HepG2 (cell line): Measurements from ENCODE around the gene KMT2B. TPM values are rescaled to one million over a fixed set of nuclear protein-coding genes. Genes with fewer than 3 reads are reported as not detected.
A peak's percentile ranks its signal among the peaks of the same experiment; 100 is the strongest.

Experiments
- ADNP ChIP-seq: sonication (generic); formaldehyde crosslinking; IDR thresholded peaks from 2 replicates; pipeline ENCODE4 v1.4.0; 2020; ENCODE audit warnings: missing genetic modification reagents
- AKAP8 ChIP-seq: sonication (generic); formaldehyde crosslinking; IDR thresholded peaks from 2 replicates; pipeline ENCODE4 v1.5.1; 2020; ENCODE audit warnings: mild to moderate bottlenecking, missing genetic modification reagents
- ARID5B ChIP-seq: IDR thresholded peaks from 2 replicates; pipeline ENCODE4 v1.4.0; 2020; ENCODE audit warnings: mild to moderate bottlenecking, missing genetic modification reagents
- BHLHE40 ChIP-seq: IDR thresholded peaks from 2 replicates; pipeline ENCODE4 v1.6.1; 2011; ENCODE audit warnings: low read length, improper control_type of control experiment
- CBX5 ChIP-seq: sonication (generic); formaldehyde crosslinking; IDR thresholded peaks from 2 replicates; pipeline ENCODE4 v1.4.0; 2020; ENCODE audit warnings: missing genetic modification reagents, borderline replicate concordance
- HMG20B ChIP-seq: conservative IDR thresholded peaks from 2 replicates; pipeline ENCODE4 v1.6.1; 2016; ENCODE audit warnings: missing genetic modification reagents, missing compliant biosample characterization
- KDM1A ChIP-seq: IDR thresholded peaks from 2 replicates; pipeline ENCODE4 v1.6.1; 2016; ENCODE audit warnings: missing compliant biosample characterization
- MEF2D ChIP-seq: sonication (generic); formaldehyde crosslinking; IDR thresholded peaks from 2 replicates; pipeline ENCODE4 v1.5.1; 2020; ENCODE audit warnings: mild to moderate bottlenecking, missing genetic modification reagents
- NAIF1 ChIP-seq: sonication (generic); formaldehyde crosslinking; IDR thresholded peaks from 2 replicates; pipeline ENCODE4 v1.5.0; 2020; ENCODE audit warnings: mild to moderate bottlenecking, missing genetic modification reagents, borderline replicate concordance
- NPAS2 ChIP-seq: sonication (generic); formaldehyde crosslinking; IDR thresholded peaks from 2 replicates; pipeline ENCODE4 v1.8.0; 2022; ENCODE audit warnings: mild to moderate bottlenecking, missing genetic modification reagents, borderline replicate concordance
- NR0B2 ChIP-seq: sonication (generic); formaldehyde crosslinking; IDR thresholded peaks from 2 replicates; pipeline ENCODE4 v1.4.0; 2020; ENCODE audit warnings: mild to moderate bottlenecking, missing genetic modification reagents
- NR2F2 ChIP-seq: IDR thresholded peaks from 2 replicates; pipeline ENCODE4 v1.6.1; 2012; ENCODE audit warnings: low read depth, inconsistent platforms, borderline replicate concordance
- POLR2AphosphoS2 ChIP-seq: IDR thresholded peaks from 2 replicates; pipeline ENCODE4 v1.6.1; 2011; ENCODE audit warnings: low read depth, low read length, improper control_type of control experiment
- POLR2G ChIP-seq: fragments of 200-400 bp; formaldehyde crosslinking; IDR thresholded peaks from 2 replicates; pipeline ENCODE4 v1.6.1; 2018; ENCODE audit warnings: mild to moderate bottlenecking, low read depth, low read length, moderate library complexity
- RBFOX2 ChIP-seq: fragments of 200-400 bp; formaldehyde crosslinking; IDR thresholded peaks from 2 replicates; pipeline ENCODE4 v1.6.1; 2017; ENCODE audit warnings: low read depth, mild to moderate bottlenecking, low read length
- SNAI1 ChIP-seq: sonication (generic); formaldehyde crosslinking; IDR thresholded peaks from 2 replicates; pipeline ENCODE4 v1.5.0; 2020; ENCODE audit warnings: mild to moderate bottlenecking, missing genetic modification reagents, borderline replicate concordance
- SP4 ChIP-seq: sonication (generic); formaldehyde crosslinking; IDR thresholded peaks from 2 replicates; pipeline ENCODE4 v1.8.1; 2023; ENCODE audit warnings: mild to moderate bottlenecking, missing genetic modification reagents
- SP5 ChIP-seq: IDR thresholded peaks from 2 replicates; pipeline ENCODE4 v1.6.1; 2016; ENCODE audit warnings: low read depth, borderline replicate concordance
- TARDBP ChIP-seq: sonication (generic); formaldehyde crosslinking; IDR thresholded peaks from 2 replicates; pipeline ENCODE4 v1.8.0; 2022; ENCODE audit warnings: mild to moderate bottlenecking, missing genetic modification reagents
- TCF7L2 ChIP-seq: IDR thresholded peaks from 2 replicates; pipeline ENCODE4 v1.6.1; 2011; ENCODE audit warnings: mild to moderate bottlenecking, low read depth, low read length, moderate library complexity
- TOE1 ChIP-seq: sonication (generic); formaldehyde crosslinking; IDR thresholded peaks from 2 replicates; pipeline ENCODE4 v1.4.0; 2020; ENCODE audit warnings: mild to moderate bottlenecking, missing genetic modification reagents
- ZNF460 ChIP-seq: sonication (generic); formaldehyde crosslinking; IDR thresholded peaks from 2 replicates; pipeline ENCODE4 v1.5.1; 2020; ENCODE audit warnings: missing genetic modification reagents, mild to moderate bottlenecking, borderline replicate concordance
- ZNF503 ChIP-seq: sonication (generic); formaldehyde crosslinking; IDR thresholded peaks from 2 replicates; pipeline ENCODE4 v1.4.0; 2020; ENCODE audit warnings: missing genetic modification reagents
- ZNF530 ChIP-seq: sonication (generic); formaldehyde crosslinking; IDR thresholded peaks from 2 replicates; pipeline ENCODE4 v1.5.0; 2020; ENCODE audit warnings: low read depth, mild to moderate bottlenecking, missing genetic modification reagents
- ZNF589 ChIP-seq: sonication (generic); formaldehyde crosslinking; conservative IDR thresholded peaks from 2 replicates; pipeline ENCODE4 v1.8.0; 2022; ENCODE audit warnings: mild to moderate bottlenecking, moderate library complexity, missing genetic modification reagents
- ZNF605 ChIP-seq: sonication (generic); formaldehyde crosslinking; IDR thresholded peaks from 2 replicates; pipeline ENCODE4 v1.8.0; 2022; ENCODE audit warnings: mild to moderate bottlenecking, missing genetic modification reagents
- polyA plus RNA-seq, 8 experiments: library from polyadenylated mRNA; depleted of rRNA in 3 of 8; stranded (reverse) in 7 of 8; unstranded in 1 of 8; fragments of >200 nt; fragmentation: Illumina TruSeq in 4 of 8; extraction: Trizol in 4 of 8; gene quantifications; 2 replicates each; pipeline versions ENCODE4 v1.2.1 to v1.2.3, GENCODE V29; 2011 to 2016; ENCODE audit warnings: low read depth in 4 of 8, missing spikeins in 1 of 8, mixed read lengths in 1 of 8; ENCODE audit not compliant: insufficient read depth in 1 of 8
- total RNA-seq, 5 experiments: library from RNA; depleted of rRNA; stranded (reverse); fragments of >200 nt; fragmentation: Illumina TruSeq; extraction: Trizol; gene quantifications; 2 replicates each; pipeline ENCODE4 v1.2.3, GENCODE V29; 2016; ENCODE audit warnings: low read depth in 1 of 5

KMT2B gene
- total and polyA plus RNA-seq, 2 of the 13 experiments (the other 11 are each of a cell fraction or from before 2014, with no cell fraction given): 6.2 to 16.9 TPM

GRCh38 chr19:35745328-35746086 lies 27.7 kb downstream of the KMT2B start, which contains the start of the genes PSENEN and U2AF1L4 (continued):
- TF ChIP-seq BHLHE40 (no peak), TARDBP (CRISPR knock-in tag) (no peak), ADNP (no peak), SP4 (CRISPR knock-in tag) (peak; percentile 31; the same call in 1 of the 2 replicates), ZNF605 (CRISPR knock-in tag) (peak; percentile 43; the same call in 1 of the 2 replicates), SP5 (CRISPR knock-in tag) (no peak), KDM1A (CRISPR knock-in tag) (no peak), POLR2AphosphoS2 (no peak), TCF7L2 (no peak), HMG20B (CRISPR knock-in tag) (no peak), ZNF589 (no peak), POLR2G (peak; percentile 70), RBFOX2 (no peak; the same call in 1 of the 2 replicates), NPAS2 (no peak), AKAP8 (no peak), ARID5B (CRISPR knock-in tag) (no peak), ZNF503 (CRISPR knock-in tag) (no peak), NR0B2 (no peak), MEF2D (CRISPR knock-in tag) (no peak), NR2F2 (no peak), ZNF460 (no peak), CBX5 (CRISPR knock-in tag) (no peak), SNAI1 (CRISPR knock-in tag) (no peak), NAIF1 (CRISPR knock-in tag) (0 out of 2 replicates have a peak, but pooled peaks have one; percentile 36), ZNF530 (CRISPR knock-in tag) (no peak), TOE1 (no peak)
